ENCODE results near the gene MSI2. TPM values are rescaled to one million over a fixed set of nuclear protein-coding genes. Genes with fewer than 3 reads are reported as not detected.

Gene MSI2
- total and polyA plus RNA-seq, 4 donors: 9.4 to 64.0 (median 30.4) TPM

- H3K9me3 ChIP-seq (ENCODE audit: control insufficient read depth in 4 of 4, insufficient read depth in 3 of 4, low read length in 3 of 4): no peaks in the 10 kb centered on the region
- peaks cover 0 to 4% (median 0%) of the 10 kb centered on the region in 5 donors for H3K4me1 ChIP-seq (ENCODE audit: control insufficient read depth in 5 of 5, insufficient read depth in 5 of 5, low read length in 5 of 5)
- 93 to 95% methylated on average over 8 of the region's 8 CpGs for WGBS, 2 donors
- no peak for TF ChIP-seq CTCF (IDR thresholded peaks at IDR 0.05; ENCODE audit: control extremely low read depth, extremely low read depth)
- H3K27ac ChIP-seq (ENCODE audit: low read depth in 1 of 2, low read length in 1 of 2): no peak overlapping the region
- no peak overlapping the region for H3K4me3 ChIP-seq
- H3K36me3 ChIP-seq (ENCODE audit: control insufficient read depth in 4 of 4, insufficient read depth in 4 of 4, low read length in 4 of 4): peaks cover 0 to 2% (median 0%) of the 10 kb centered on the region in 4 donors
- DNase-seq (no peak), ATAC-seq (ENCODE audit: insufficient read depth, low FRiP score) (no peak)
- H3K9ac ChIP-seq (ENCODE audit: insufficient read depth in 1 of 2, low read length in 2 of 2): no peak overlapping the region
- no peaks in the 10 kb centered on the region for H3K27me3 ChIP-seq (ENCODE audit: control insufficient read depth in 3 of 3, insufficient read depth in 3 of 3, low read length in 2 of 3)
Measured at GRCh38 chr17:57563958-57564357, 307.6 kb downstream of the MSI2 start.

GRCh38 chr17:57565176-57565575, 308.9 kb downstream of the MSI2 start:
- Histone ChIP-seq H3K9me3 (ENCODE audit: control insufficient read depth in 4 of 4, insufficient read depth in 3 of 4, low read length in 3 of 4) (no peaks in the 10 kb centered on the region), H3K4me1 (ENCODE audit: control insufficient read depth in 5 of 5, insufficient read depth in 5 of 5, low read length in 5 of 5) (peaks cover 0 to 4% (median 0%) of the 10 kb centered on the region in 5 donors), H3K36me3 (ENCODE audit: control insufficient read depth in 4 of 4, insufficient read depth in 4 of 4, low read length in 4 of 4) (peaks cover 0 to 2% (median 0%) of the 10 kb centered on the region in 4 donors), H3K9ac (ENCODE audit: insufficient read depth in 1 of 2, low read length in 2 of 2) (no peak overlapping the region), H3K27ac (ENCODE audit: low read depth in 1 of 2, low read length in 1 of 2) (no peak overlapping the region), H3K4me3 (no peak overlapping the region), H3K27me3 (ENCODE audit: control insufficient read depth in 3 of 3, insufficient read depth in 3 of 3, low read length in 2 of 3) (no peaks in the 10 kb centered on the region)
- WGBS, 2 donors: 96 to 98% methylated on average over 6 of the region's 6 CpGs
- no peak for DNase-seq
- TF ChIP-seq CTCF (IDR thresholded peaks at IDR 0.05; ENCODE audit: control extremely low read depth, extremely low read depth): no peak
- ATAC-seq (ENCODE audit: insufficient read depth, low FRiP score): no peak

GRCh38 chr17:57566721-57567120, 310.4 kb downstream of the MSI2 start:
- Histone ChIP-seq H3K4me1 (ENCODE audit: control insufficient read depth in 5 of 5, insufficient read depth in 5 of 5, low read length in 5 of 5) (peaks cover 0 to 2% (median 0%) of the 10 kb centered on the region in 5 donors), H3K27me3 (ENCODE audit: control insufficient read depth in 3 of 3, insufficient read depth in 3 of 3, low read length in 2 of 3) (no peaks in the 10 kb centered on the region), H3K9me3 (ENCODE audit: control insufficient read depth in 4 of 4, insufficient read depth in 3 of 4, low read length in 3 of 4) (no peaks in the 10 kb centered on the region), H3K27ac (ENCODE audit: low read depth in 1 of 2, low read length in 1 of 2) (no peak overlapping the region), H3K4me3 (no peak overlapping the region), H3K9ac (ENCODE audit: insufficient read depth in 1 of 2, low read length in 2 of 2) (no peak overlapping the region), H3K36me3 (ENCODE audit: control insufficient read depth in 4 of 4, insufficient read depth in 4 of 4, low read length in 4 of 4) (peaks cover 0 to 2% (median 0%) of the 10 kb centered on the region in 4 donors)
- WGBS, 2 donors: 96 to 97% methylated on average over 9 of the region's 9 CpGs
- ATAC-seq (ENCODE audit: insufficient read depth, low FRiP score) (no peak), DNase-seq (no peak)
- TF ChIP-seq CTCF (IDR thresholded peaks at IDR 0.05; ENCODE audit: control extremely low read depth, extremely low read depth): no peak

GRCh38 chr17:57567251-57567650, 310.9 kb downstream of the MSI2 start:
- Histone ChIP-seq H3K36me3 (ENCODE audit: control insufficient read depth in 4 of 4, insufficient read depth in 4 of 4, low read length in 4 of 4) (peaks cover 0 to 2% (median 0%) of the 10 kb centered on the region in 4 donors), H3K4me1 (ENCODE audit: control insufficient read depth in 5 of 5, insufficient read depth in 5 of 5, low read length in 5 of 5) (peaks cover 0 to 5% (median 0%) of the 10 kb centered on the region in 5 donors), H3K4me3 (no peak overlapping the region), H3K27ac (ENCODE audit: low read depth in 1 of 2, low read length in 1 of 2) (no peak overlapping the region), H3K9me3 (ENCODE audit: control insufficient read depth in 4 of 4, insufficient read depth in 3 of 4, low read length in 3 of 4) (no peaks in the 10 kb centered on the region), H3K27me3 (ENCODE audit: control insufficient read depth in 3 of 3, insufficient read depth in 3 of 3, low read length in 2 of 3) (no peaks in the 10 kb centered on the region), H3K9ac (ENCODE audit: insufficient read depth in 1 of 2, low read length in 2 of 2) (no peak overlapping the region)
- 97% methylated on average over 9 of the region's 9 CpGs for WGBS, 2 donors
- no peak for DNase-seq
- no peak for TF ChIP-seq CTCF (IDR thresholded peaks at IDR 0.05; ENCODE audit: control extremely low read depth, extremely low read depth)
- no peak for ATAC-seq (ENCODE audit: insufficient read depth, low FRiP score)
